GM19467 (cell line): ENCODE measurements around the gene DLEC1.
"Not testable (repeated sequence)": the region's sequence is repeated elsewhere in the genome, so short reads cannot be mapped to it uniquely, and the experiment has no call there.

Experiments used
- ATAC-seq: cut with Tn5 transposase; IDR thresholded peaks from one replicate; pipeline ENCODE4 v1.9.1; 2021; ENCODE audit warnings: mild to moderate bottlenecking, moderate library complexity; ENCODE audit not compliant: unreplicated experiment

The DLEC1 gene

GRCh38 chr3:38034335-38034734 lies 4.7 kb upstream of the DLEC1 start:
- not testable (repeated sequence) for ATAC-seq

GRCh38 chr3:38036286-38036685 lies 2.7 kb upstream of the DLEC1 start:
- no peak for ATAC-seq

GRCh38 chr3:38036906-38037305 lies 2.1 kb upstream of the DLEC1 start:
- no peak for ATAC-seq

DNA sequence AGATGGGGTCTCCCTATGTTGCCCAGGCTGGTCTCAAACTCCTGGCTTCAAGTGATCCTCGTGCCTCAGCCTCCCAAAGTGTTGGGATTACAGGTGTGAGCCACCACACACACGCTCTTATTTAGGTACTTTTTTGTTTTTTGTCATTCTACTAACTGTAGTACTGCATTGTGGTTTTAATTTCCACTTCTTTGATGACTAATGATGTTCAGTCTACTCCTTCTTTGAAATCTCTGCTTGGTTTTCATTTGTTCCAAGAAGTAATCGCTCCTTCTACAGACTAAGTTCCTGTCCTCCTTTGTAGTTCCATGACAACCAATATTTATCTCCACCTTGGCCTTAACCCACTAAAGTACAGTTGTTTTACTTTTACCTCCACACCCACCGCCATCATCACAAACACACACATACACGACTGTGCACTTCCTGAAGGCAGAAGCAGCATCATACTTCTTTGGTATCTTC lies 529 bp upstream of the DLEC1 start:
- ATAC-seq = no peak

GRCh38 chr3:38039899-38040261 lies 872 bp downstream of the DLEC1 start:
- ATAC-seq = peak; percentile 41

GRCh38 chr3:38040401-38040800 lies 1.4 kb downstream of the DLEC1 start:
- no peak for ATAC-seq

DNA sequence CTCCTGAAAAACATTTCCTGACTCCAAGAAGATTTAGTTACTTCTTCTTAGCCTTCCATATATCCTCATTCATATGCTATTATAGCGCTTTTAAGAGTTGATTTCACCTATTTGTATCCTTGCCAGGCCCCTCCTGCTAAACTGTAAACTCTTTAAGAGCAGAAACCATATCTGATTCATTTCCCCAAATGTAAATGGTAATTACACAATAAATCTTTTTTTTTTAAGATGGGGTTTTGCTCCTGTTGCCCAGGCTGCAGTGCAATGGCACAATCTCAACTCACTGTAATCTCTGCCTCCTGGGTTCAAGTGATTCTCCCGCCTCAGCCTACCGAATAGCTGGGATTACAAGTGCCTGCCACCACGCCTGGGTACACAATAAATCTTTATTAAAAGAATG lies 4.5 kb downstream of the DLEC1 start:
- ATAC-seq = no peak

DNA sequence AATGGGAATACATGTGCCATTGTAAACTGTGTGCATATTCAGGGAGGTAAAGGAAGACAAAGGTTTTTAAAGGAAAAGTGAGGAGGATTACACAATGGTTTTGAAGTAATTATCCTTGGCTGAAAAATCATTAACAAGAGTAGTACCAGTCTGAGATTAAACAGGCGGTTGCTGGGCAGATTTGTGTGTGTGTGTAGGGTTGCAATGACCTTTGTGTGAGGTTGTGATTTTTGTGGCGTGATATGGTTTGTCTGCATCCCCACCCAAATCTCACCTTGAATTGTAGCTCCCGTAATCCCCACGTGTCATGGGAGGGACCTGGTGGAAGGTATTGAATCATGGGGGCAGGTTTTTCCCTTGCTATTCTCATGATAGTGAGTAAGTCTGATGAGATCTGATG lies 7.0 kb downstream of the DLEC1 start:
- ATAC-seq = no peak

- no peak for ATAC-seq
Observed at GRCh38 chr3:38046821-38047220, 7.8 kb downstream of the DLEC1 start.

DNA sequence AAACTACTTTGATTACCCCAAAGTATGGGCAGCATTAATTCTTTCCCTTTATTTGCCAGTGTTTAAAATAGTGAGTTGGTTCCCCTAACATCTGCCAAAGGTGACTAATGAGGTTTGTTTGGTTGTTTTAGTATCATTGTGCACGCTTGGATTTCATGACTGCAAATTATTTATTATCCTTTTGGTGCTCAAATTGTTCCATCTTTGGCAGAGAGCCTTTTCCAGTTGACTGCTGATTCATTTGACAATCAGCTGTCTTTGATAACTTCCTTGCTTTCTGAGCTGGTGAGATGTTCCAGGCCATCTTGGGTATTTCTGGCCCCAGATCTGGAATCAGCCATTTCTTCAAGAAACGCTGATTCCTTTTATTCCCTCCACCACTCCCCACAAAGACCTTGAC lies 8.9 kb downstream of the DLEC1 start:
- no peak for ATAC-seq

- no peak for ATAC-seq
Observed at GRCh38 chr3:38049358-38050126, 10.5 kb downstream of the DLEC1 start.

DNA sequence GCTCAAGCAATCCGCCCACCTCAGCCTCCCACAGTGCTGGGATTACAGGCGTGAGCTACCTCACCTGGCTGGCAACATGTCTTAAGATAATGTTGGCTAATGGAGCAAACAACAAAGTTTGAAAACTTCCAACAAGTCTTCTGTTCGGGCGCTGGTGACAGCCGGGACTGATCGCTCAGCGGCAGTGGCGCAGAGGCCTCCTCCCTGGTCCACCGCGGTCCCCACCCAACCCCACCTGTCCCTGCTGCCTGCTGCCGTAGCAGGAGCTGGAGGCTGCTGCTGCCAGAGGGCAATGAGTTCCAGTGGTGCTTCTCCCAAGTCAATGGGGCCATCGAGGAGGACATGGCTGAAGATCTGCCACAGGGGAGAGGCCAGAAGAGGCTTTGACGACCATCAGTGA lies 12.1 kb downstream of the DLEC1 start:
- ATAC-seq = no peak

GRCh38 chr3:38053286-38053685 lies 14.3 kb downstream of the DLEC1 start:
- not testable (repeated sequence) for ATAC-seq

- ATAC-seq = not testable (repeated sequence)
Observed at GRCh38 chr3:38053813-38054498, 14.9 kb downstream of the DLEC1 start.

- no peak for ATAC-seq
Observed at GRCh38 chr3:38054499-38055001, 15.5 kb downstream of the DLEC1 start.

DNA sequence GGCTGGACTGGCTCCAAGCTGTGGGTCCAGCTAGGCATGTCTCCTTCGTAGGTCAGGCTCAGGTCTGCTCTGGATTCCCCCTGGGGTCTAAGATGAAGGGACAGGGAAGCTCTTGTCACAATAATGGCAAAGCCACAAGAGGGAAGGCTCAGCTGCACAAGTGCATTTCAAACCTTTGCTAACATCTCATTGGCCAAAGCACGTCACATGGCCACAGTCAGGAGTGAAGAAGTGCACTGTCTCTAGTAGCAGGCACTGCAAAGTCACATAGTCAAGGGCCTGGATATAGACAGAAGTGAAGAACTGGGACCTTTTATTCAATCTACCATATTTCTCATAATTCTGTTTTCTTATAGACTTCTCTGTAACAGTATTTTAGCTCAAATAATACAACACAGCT lies 20.1 kb downstream of the DLEC1 start:
- ATAC-seq = no peak

GRCh38 chr3:38059591-38059990 lies 20.6 kb downstream of the DLEC1 start:
- ATAC-seq = no peak

DNA sequence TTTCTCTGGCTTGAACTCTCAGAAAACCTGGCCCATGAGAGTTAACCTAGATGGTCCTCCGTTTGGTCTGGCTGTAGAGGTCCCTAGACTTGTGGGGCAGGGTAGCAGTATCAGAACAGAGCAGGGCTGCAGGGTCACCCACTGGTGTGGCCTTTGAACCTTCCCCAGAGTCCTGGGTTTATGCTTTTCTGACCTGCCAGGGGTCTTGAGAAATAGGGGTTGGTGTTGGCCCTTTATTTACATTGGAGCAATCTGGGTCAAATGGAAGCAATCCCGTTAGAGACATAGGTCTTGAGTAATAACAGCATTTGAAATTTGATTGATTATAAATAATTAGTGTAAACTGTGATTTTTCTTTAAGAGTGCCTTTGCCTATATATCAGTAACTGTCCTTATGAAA lies 23.8 kb downstream of the DLEC1 start:
- no peak for ATAC-seq

- not testable (repeated sequence) for ATAC-seq
Observed at GRCh38 chr3:38064453-38064852, 25.4 kb downstream of the DLEC1 start.

DNA sequence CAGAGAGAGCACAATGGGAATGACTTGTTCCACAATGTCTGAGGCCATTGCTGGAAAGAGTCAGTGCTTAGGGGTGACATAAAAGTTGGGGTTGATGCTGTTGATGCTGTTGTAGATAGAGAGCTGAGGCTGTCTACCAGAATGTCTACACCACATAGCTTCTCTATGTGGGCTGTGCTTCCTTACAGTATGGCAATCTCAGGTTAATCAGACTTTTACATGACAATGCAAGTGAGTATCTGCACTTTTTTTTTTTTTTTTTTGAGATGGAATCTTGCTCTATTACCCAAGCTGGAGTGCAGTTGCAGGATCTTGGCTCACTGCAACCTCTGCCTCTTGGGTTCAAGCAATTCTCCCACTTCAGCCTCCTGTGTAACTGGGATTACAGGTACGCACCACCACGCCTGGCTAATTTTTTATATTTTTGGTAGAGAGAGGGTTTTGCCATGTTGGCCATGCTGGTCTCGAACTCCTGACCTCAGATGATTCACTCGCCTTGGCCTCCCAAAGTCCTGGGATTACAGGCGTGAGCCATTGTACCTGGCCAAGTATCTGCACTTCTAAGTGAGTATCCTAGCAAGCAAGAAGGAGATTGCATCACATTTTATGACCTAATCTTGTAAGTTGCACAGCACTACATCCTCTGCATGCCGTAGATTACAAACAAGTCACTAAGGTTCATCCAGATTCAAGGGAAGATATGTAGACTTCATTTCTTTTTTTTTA lies 28.7 kb downstream of the DLEC1 start:
- no peak for ATAC-seq

DNA sequence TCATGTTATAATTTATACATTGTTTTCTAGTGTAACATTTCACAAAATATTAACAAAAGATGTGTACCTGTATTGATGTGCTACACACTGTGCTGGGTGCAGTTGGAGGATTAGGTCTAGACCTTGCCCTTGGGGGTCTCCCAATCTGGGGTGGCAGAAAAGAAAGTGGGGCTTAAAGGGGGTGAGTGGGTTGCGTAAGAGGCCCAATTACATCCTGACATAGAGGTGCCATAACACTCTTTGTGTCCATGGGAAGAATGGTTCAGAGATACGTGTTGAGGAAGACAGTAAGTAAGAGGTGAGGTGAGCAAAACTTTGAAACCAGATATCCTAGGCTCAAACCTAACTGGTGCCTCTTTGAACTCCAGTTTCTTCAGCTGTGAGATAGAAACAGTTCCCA lies 31.0 kb downstream of the DLEC1 start:
- no peak for ATAC-seq

- ATAC-seq = not testable (repeated sequence)
Observed at GRCh38 chr3:38077073-38077472, 38.1 kb downstream of the DLEC1 start.
